GM12872 (cell line): ENCODE results near the gene ZNF232.
A peak's percentile ranks its signal among the peaks of the same experiment; 100 is the strongest.

Source experiments
- TF ChIP-seq, protein P1 (sequence below): IDR thresholded peaks from 3 replicates; pipeline ENCODE4 v1.5.1; 2011; ENCODE audit warnings: low read depth, mild to moderate bottlenecking, low read length, moderate library complexity; ENCODE audit not compliant: insufficient read depth

ZNF232 gene

DNA sequence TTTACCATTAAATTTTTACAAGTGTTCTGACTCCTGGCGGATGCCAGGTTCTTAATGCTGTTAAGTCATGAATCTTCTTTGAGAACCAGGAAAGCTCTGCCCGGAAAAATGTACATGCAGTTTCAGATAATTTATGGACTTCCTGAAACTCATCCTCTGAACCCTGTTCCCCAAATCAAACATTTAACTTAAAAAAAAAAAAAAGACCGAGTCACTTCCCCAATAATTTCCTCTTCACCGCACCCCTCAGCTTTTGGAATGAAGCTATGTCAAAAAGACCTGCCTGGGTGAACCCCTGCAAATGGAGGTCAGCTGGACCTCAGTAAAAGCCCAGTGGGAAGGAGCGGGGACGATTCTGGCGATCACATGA, 15.0 kb downstream of the ZNF232 start:
- TF ChIP-seq, protein P1, sequence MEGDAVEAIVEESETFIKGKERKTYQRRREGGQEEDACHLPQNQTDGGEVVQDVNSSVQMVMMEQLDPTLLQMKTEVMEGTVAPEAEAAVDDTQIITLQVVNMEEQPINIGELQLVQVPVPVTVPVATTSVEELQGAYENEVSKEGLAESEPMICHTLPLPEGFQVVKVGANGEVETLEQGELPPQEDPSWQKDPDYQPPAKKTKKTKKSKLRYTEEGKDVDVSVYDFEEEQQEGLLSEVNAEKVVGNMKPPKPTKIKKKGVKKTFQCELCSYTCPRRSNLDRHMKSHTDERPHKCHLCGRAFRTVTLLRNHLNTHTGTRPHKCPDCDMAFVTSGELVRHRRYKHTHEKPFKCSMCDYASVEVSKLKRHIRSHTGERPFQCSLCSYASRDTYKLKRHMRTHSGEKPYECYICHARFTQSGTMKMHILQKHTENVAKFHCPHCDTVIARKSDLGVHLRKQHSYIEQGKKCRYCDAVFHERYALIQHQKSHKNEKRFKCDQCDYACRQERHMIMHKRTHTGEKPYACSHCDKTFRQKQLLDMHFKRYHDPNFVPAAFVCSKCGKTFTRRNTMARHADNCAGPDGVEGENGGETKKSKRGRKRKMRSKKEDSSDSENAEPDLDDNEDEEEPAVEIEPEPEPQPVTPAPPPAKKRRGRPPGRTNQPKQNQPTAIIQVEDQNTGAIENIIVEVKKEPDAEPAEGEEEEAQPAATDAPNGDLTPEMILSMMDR, result no peak

DNA sequence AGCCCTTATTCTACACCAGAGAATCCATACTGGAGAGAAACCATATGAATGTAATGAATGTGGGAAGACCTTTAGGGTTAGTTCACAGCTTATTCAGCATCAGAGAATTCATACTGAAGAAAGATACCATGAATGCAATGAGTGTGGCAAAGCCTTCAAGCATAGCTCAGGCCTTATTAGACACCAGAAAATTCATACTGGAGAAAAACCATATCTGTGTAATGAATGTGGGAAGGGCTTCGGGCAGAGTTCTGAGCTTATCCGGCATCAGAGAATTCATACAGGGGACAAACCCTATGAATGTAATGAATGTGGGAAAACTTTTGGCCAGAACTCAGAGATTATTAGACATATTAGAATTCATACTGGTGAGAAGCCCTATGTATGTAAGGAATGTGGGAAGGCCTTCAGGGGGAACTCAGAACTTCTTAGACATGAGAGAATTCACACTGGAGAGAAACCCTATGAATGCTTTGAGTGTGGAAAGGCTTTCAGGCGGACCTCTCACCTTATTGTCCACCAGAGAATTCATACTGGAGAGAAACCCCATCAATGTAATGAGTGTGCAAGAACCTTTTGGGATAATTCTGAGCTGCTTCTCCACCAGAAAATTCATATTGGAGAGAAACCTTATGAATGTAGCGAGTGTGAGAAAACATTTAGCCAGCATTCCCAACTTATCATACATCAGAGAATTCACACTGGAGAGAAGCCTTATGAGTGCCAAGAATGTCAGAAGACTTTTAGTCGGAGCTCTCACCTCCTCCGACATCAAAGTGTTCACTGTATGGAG, 19.3 kb downstream of the ZNF232 start:
- TF ChIP-seq, protein P1, result no peak

DNA sequence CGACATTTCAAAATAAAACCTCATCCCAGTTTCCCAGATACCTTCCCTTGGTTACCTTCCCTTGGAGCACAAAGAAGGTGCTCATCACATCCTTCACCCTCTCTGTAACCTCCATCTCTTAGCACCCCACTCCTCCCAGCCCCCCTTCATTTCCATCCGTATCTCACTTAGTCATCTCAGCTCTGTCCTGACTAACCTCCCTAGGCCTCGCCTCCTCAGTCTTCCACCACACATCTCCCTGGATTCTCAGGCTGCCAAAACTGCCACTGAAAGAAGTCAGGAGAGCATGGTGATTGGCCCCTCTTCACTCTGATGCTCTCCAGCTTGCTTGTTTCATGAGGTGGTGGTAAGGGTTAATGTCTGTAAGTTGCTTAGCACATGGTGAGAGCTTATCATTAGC, 31.1 kb downstream of the ZNF232 start:
- TF ChIP-seq, protein P1, result no peak

DNA sequence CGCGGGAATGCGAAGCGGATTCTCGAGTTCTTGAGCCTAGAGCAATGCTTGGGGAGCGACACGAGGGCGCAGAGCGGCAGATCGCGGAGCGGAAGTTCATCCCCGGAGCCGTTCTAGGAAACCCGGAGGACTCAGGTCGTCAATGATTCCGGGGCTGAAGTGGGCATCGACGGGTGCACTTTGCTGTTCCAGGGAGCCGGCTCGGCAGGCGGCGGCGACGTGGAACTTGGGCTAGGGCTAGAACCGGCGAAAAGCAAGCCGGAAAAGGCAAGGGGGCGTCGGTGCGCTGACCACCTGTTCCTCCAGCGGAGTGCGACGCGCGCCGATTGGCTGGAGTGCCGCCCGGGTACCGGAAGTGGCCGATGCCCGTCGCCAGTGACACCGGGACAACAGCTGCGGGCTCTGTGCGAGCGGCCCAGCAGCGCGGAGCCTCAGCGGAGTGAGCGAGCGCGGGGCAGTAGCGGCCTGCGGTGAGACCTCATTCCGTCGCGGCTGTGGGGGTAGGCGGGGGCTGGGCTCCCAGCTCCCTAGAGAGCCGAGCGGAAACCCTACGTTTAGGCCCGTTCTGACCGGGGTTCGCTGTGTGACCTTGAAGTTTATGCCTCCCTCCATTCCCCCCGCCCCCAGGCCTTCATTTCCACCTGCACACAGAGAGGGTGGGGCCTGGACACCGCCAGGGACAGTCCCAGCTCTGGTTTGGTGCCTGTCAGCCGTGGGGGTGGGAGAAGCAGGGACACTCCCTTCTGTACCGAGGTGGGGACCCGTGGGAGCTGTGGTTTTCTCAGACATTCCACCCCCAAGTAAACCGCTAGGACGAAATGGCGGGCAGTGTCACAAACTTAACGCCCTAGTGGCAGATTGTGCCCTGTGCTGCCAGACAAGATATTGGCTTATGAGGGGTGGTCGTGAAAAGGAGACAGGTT, 33.3 kb downstream of the ZNF232 start, which contains the start of gene ZFP3:
TSS of gene ZFP3 (plus strand) at position 362 of the 923 bp plus-strand sequence. CDS start 13,038 bp downstream, outside the sequence.
- TF ChIP-seq, protein P1, result peak; percentile 27; the same call in 1 of the 3 replicates

DNA sequence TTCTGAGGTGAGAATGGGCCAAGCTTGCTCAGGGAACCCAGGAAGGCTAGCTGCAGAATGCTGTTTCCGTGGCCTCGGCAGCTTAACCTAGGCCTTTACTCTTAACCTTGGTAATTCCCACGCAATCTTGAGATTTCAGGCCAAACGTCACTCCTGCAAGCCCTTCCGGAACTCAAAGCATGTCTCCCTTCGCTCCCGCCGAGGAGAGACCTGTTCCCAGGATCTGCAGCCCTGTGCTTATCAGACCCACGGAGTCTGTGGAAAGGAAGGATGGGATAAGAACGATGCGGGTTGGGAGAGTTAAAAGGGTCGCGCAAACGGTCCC, 33.9 kb downstream of the ZNF232 start:
- TF ChIP-seq, protein P1, result no peak

DNA sequence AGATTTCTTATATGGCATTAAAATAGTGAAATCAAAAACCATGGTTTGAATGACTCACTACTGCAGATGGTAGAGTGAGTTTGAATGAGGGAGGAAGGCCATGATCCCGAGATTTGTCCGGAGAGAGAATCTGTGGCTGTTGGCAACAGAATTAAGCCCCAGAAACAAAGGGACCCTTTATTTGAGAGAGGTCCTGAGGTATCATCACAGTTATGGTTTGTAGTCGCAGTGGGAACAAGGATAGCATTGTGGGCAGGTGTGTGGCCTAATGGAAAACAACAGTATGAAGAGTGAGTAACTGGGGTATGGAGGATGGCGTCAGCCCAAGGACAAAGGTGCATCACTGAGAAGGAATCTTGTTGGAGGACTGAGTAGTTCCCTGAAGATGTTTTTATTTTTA, 42.0 kb downstream of the ZNF232 start:
- TF ChIP-seq, protein P1, result no peak

DNA sequence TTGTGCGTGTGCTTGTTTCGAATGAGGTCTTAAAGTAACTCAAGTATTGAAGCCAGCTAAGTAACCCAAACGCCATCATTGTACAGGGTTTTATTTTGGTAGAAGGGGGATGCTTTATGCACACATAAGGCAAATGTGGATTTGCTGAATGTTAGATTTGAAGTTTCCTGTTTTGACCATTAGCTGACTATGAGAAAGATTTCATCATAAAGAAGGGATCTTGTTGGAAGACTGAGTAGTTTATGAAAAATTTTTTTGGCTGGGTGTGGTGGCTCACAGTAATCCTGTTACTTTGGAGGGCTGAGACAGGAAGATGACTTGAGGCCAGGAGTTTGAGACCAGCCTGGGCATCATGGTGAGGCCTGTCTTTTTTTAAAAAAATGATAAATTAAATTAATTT, 43.4 kb downstream of the ZNF232 start:
- TF ChIP-seq, protein P1, result no peak
